ENCODE data around the gene LINGO3.

Gene LINGO3

GRCh38 chr19:2320939-2321338, 13.0 kb upstream of the LINGO3 start:
- H3K9me3 ChIP-seq, result no peaks in the 10 kb centered on the region
- H3K27me3 ChIP-seq, result no peaks in the 10 kb centered on the region
- no peak overlapping the region for H3K4me3 ChIP-seq
- no peak for DNase-seq
- no peak overlapping the region for H3K27ac ChIP-seq
- intact Hi-C loops (cut with DNase I; ENCODE audit: low total_unique reads), result no loop called here
- peaks cover 0 to 6% (median 3%) of the 10 kb centered on the region in 4 donors for H3K4me1 ChIP-seq
- peaks cover 8 to 54% (median 42%) of the 10 kb centered on the region in 3 donors for H3K36me3 ChIP-seq
- TF ChIP-seq CTCF (IDR thresholded peaks at IDR 0.05), result no peak

- no peak for TF ChIP-seq CTCF (IDR thresholded peaks at IDR 0.05)
- intact Hi-C loops (cut with DNase I; ENCODE audit: low total_unique reads), result no loop called here
Observed at GRCh38 chr19:2320049-2320448, 12.1 kb upstream of the LINGO3 start.

GRCh38 chr19:2319551-2319950, 11.6 kb upstream of the LINGO3 start:
- Histone ChIP-seq H3K36me3 (peaks cover 8 to 41% (median 31%) of the 10 kb centered on the region in 3 donors), H3K9me3 (peaks cover 0 to 13% (median 11%) of the 10 kb centered on the region in 3 donors), H3K27me3 (peaks cover 0 to 3% of the 10 kb centered on the region in 2 donors), H3K4me1 (peaks cover 0 to 6% (median 0%) of the 10 kb centered on the region in 4 donors), H3K4me3 (no peak overlapping the region), H3K27ac (no peak overlapping the region)
- intact Hi-C loops (cut with DNase I; ENCODE audit: low total_unique reads), result no loop called here
- TF ChIP-seq CTCF (IDR thresholded peaks at IDR 0.05), result no peak
- no peak for DNase-seq

More at GRCh38 chr19:2320049-2320448, 12.1 kb upstream of the LINGO3 start:
- no peak for DNase-seq
- Histone ChIP-seq H3K4me3 (no peak overlapping the region), H3K4me1 (peaks cover 0 to 6% (median 0%) of the 10 kb centered on the region in 4 donors), H3K36me3 (peaks cover 8 to 46% (median 36%) of the 10 kb centered on the region in 3 donors), H3K27me3 (no peaks in the 10 kb centered on the region), H3K27ac (no peak overlapping the region), H3K9me3 (peaks cover 0 to 8% (median 6%) of the 10 kb centered on the region in 3 donors)

GRCh38 chr19:2318923-2319322, 11.0 kb upstream of the LINGO3 start:
- DNase-seq, result no peak
- H3K27me3 ChIP-seq, result peaks cover 0 to 6% of the 10 kb centered on the region in 2 donors
- no peak overlapping the region for H3K4me3 ChIP-seq
- peaks cover 0 to 6% (median 0%) of the 10 kb centered on the region in 4 donors for H3K4me1 ChIP-seq
- intact Hi-C loops (cut with DNase I; ENCODE audit: low total_unique reads), result no loop called here
- no peak overlapping the region for H3K27ac ChIP-seq
- H3K36me3 ChIP-seq, result peaks cover 8 to 34% (median 25%) of the 10 kb centered on the region in 3 donors
- no peak for TF ChIP-seq CTCF (IDR thresholded peaks at IDR 0.05)
- H3K9me3 ChIP-seq, result peaks cover 0 to 14% (median 13%) of the 10 kb centered on the region in 3 donors

- intact Hi-C loops (cut with DNase I; ENCODE audit: low total_unique reads), result no loop called here
- H3K4me1 ChIP-seq, result peaks cover 0 to 6% (median 0%) of the 10 kb centered on the region in 4 donors
- peaks cover 0 to 15% of the 10 kb centered on the region in 2 donors for H3K27me3 ChIP-seq
- H3K4me3 ChIP-seq, result no peak overlapping the region
- H3K36me3 ChIP-seq, result peaks cover 3 to 23% (median 13%) of the 10 kb centered on the region in 3 donors
- peaks cover 0 to 14% (median 13%) of the 10 kb centered on the region in 3 donors for H3K9me3 ChIP-seq
- no peak for TF ChIP-seq CTCF (IDR thresholded peaks at IDR 0.05)
- no peak for DNase-seq
- no peak overlapping the region for H3K27ac ChIP-seq
Observed at GRCh38 chr19:2317756-2318155, 9.8 kb upstream of the LINGO3 start.
